ENCODE results near the gene METTL27.

DNA sequence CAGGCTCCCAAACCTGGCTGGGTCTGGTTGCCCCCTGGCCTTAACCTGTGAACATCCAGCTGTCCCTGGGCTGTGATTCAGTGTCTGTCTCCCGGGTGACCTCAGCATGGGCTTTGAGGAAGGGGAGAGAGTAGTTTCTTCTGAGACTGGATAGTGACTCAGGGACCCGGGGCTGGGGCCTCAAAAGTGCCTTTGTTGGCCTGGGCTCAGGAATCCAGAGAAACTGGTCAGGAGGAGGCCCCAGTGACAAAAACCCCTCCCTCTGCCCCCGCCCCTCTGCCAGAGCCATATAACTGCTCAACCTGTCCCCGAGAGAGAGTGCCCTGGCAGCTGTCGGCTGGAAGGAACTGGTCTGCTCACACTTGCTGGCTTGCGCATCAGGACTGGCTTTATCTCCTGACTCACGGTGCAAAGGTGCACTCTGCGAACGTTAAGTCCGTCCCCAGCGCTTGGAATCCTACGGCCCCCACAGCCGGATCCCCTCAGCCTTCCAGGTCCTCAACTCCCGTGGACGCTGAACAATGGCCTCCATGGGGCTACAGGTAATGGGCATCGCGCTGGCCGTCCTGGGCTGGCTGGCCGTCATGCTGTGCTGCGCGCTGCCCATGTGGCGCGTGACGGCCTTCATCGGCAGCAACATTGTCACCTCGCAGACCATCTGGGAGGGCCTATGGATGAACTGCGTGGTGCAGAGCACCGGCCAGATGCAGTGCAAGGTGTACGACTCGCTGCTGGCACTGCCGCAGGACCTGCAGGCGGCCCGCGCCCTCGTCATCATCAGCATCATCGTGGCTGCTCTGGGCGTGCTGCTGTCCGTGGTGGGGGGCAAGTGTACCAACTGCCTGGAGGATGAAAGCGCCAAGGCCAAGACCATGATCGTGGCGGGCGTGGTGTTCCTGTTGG, 11.4 kb downstream of the METTL27 start, which contains the start of gene CLDN4:
- TF ChIP-seq CTCF (IDR thresholded peaks at IDR 0.05; ENCODE audit: poor library complexity, severe bottlenecking) (no peak), EZH2 (IDR thresholded peaks at IDR 0.05; ENCODE audit: borderline replicate concordance, insufficient read depth, low read length, poor library complexity, severe bottlenecking) (no peak)
- TF ChIP-seq, protein P1, sequence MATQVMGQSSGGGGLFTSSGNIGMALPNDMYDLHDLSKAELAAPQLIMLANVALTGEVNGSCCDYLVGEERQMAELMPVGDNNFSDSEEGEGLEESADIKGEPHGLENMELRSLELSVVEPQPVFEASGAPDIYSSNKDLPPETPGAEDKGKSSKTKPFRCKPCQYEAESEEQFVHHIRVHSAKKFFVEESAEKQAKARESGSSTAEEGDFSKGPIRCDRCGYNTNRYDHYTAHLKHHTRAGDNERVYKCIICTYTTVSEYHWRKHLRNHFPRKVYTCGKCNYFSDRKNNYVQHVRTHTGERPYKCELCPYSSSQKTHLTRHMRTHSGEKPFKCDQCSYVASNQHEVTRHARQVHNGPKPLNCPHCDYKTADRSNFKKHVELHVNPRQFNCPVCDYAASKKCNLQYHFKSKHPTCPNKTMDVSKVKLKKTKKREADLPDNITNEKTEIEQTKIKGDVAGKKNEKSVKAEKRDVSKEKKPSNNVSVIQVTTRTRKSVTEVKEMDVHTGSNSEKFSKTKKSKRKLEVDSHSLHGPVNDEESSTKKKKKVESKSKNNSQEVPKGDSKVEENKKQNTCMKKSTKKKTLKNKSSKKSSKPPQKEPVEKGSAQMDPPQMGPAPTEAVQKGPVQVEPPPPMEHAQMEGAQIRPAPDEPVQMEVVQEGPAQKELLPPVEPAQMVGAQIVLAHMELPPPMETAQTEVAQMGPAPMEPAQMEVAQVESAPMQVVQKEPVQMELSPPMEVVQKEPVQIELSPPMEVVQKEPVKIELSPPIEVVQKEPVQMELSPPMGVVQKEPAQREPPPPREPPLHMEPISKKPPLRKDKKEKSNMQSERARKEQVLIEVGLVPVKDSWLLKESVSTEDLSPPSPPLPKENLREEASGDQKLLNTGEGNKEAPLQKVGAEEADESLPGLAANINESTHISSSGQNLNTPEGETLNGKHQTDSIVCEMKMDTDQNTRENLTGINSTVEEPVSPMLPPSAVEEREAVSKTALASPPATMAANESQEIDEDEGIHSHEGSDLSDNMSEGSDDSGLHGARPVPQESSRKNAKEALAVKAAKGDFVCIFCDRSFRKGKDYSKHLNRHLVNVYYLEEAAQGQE (IDR thresholded peaks at IDR 0.05; ENCODE audit: borderline replicate concordance), result no peak

Data from neural cell (in vitro differentiated cells).